Colonic mucosa (tissue), 4 donors: ENCODE data around the gene URB1. TPM values are rescaled to one million over a fixed set of nuclear protein-coding genes. Genes with fewer than 3 reads are reported as not detected.

ENCODE experiments used
- DNase-seq: peaks from one replicate; pipeline ENCODE4 v3.0.0-alpha.2; 2020
- H3K27ac ChIP-seq: fragments of 200-600 bp; one replicate; pipeline ENCODE4 v1.8.0; 2021
- H3K27me3 ChIP-seq: fragments of 200-600 bp; one replicate; pipeline ENCODE4 v1.8.0; 2021
- H3K36me3 ChIP-seq: fragments of 200-600 bp; one replicate; pipeline ENCODE4 v1.8.0; 2021
- H3K4me1 ChIP-seq: fragments of 200-600 bp; one replicate; pipeline ENCODE4 v1.8.0; 2021; ENCODE audit warnings: mild to moderate bottlenecking
- H3K4me3 ChIP-seq: fragments of 200-600 bp; one replicate; pipeline ENCODE4 v1.8.0; 2021
- H3K9ac ChIP-seq, 2 donors: one replicate each; pipeline ENCODE4 v1.7.0; 2013; ENCODE audit warnings: control low read depth in 2 of 2, low read depth in 2 of 2, low read length in 2 of 2
- H3K9me3 ChIP-seq: fragments of 200-600 bp; one replicate; pipeline ENCODE4 v1.8.0; 2021
- intact Hi-C: fragments of 100-400 bp; cut with DNase I; formaldehyde crosslinking; loops from one replicate; pipeline ENCODE4 v1.14.1; 2022
- total RNA-seq, 2 donors: library from RNA; stranded (reverse); fragmentation: NEBNext Ultra II Directional in 1 of 2; extraction: Animal tissue kit (Norgen Biotek cat#: 25700) in 1 of 2; gene quantifications; one replicate each; pipeline ENCODE4 v1.2.1, GENCODE V29; 2021
- TF ChIP-seq, protein P1 (sequence below): fragments of 200-600 bp; IDR thresholded peaks from one replicate; pipeline ENCODE4 v1.8.0; 2022; ENCODE audit warnings: antibody characterized with exemption, mild to moderate bottlenecking
- donor health status: healthy.
- donor health status: DM: no; HTN: no; CAD: no.
- donor health status: DM: no; HTN: no; CAD: no.

The URB1 gene
- total RNA-seq, 2 donors from 2014 or later = 6.1 to 16.4 TPM

DNA sequence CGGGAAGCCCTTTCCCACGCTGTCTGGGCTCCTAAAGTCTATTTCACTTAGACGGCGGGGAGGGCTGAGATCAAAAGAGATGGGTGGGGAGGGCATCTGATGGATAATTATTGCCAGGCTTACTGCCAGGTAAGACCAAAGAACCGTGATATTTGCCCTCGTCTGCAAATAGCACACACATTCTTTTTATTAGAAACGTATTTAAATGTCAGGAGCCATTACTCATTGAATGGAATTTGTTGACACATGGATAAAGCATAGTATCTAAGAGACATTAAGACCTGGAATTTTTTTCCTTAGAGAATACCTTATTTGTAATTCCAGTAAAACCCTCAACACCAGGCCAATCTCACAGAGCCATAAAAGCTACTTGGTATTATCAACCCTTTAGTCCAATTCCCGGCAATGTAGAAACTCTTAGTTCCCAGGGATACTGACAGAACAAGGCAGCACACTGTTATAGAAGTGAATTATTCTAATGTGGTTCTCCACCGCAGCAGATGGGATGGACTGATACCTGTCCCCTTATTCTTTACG is 10.6 kb downstream of the URB1 start:
- no peak for DNase-seq

GRCh38 chr21:32381571-32381970 is 11.2 kb downstream of the URB1 start:
- TF ChIP-seq, protein P1, sequence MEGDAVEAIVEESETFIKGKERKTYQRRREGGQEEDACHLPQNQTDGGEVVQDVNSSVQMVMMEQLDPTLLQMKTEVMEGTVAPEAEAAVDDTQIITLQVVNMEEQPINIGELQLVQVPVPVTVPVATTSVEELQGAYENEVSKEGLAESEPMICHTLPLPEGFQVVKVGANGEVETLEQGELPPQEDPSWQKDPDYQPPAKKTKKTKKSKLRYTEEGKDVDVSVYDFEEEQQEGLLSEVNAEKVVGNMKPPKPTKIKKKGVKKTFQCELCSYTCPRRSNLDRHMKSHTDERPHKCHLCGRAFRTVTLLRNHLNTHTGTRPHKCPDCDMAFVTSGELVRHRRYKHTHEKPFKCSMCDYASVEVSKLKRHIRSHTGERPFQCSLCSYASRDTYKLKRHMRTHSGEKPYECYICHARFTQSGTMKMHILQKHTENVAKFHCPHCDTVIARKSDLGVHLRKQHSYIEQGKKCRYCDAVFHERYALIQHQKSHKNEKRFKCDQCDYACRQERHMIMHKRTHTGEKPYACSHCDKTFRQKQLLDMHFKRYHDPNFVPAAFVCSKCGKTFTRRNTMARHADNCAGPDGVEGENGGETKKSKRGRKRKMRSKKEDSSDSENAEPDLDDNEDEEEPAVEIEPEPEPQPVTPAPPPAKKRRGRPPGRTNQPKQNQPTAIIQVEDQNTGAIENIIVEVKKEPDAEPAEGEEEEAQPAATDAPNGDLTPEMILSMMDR = no peak
- intact Hi-C loops = no loop called here
- no peaks in the 10 kb centered on the region for H3K4me1 ChIP-seq
- H3K9ac ChIP-seq = no peak overlapping the region
- no peaks in the 10 kb centered on the region for H3K27me3 ChIP-seq
- no peak for DNase-seq
- H3K4me3 ChIP-seq = no peak overlapping the region
- no peak overlapping the region for H3K27ac ChIP-seq
- H3K9me3 ChIP-seq = no peaks in the 10 kb centered on the region
- peaks cover 9% of the 10 kb centered on the region for H3K36me3 ChIP-seq

More for the DNA sequence above, 10.6 kb downstream of the URB1 start:
- H3K9ac ChIP-seq = no peak overlapping the region
- TF ChIP-seq, protein P1 = no peak
- H3K4me1 ChIP-seq = no peaks in the 10 kb centered on the region
- H3K9me3 ChIP-seq = no peaks in the 10 kb centered on the region
- no peak overlapping the region for H3K4me3 ChIP-seq
- H3K27me3 ChIP-seq = no peaks in the 10 kb centered on the region
- H3K36me3 ChIP-seq = peaks cover 9% of the 10 kb centered on the region
- H3K27ac ChIP-seq = no peak overlapping the region
- intact Hi-C loops = no loop called here

DNA sequence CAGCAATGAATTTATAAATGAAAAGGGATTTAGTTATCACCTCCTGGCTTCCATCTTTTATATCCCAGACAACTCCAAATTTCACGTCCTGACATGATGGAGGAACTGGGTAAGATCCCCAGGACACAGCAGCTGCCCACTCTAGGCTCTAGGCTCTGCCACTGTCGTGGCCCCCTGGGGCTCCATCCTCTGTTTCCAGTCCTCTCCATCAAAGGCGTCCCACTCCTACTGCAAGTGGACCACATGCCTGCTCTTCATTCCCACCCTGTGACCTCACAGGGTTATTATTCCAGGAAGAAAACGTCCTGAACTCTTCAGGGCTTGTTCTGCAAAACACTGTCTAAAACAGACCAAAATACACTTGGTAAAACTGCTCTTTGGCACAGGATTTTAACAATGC is 11.9 kb downstream of the URB1 start:
- H3K4me3 ChIP-seq = no peak overlapping the region
- H3K27me3 ChIP-seq = no peaks in the 10 kb centered on the region
- no peak overlapping the region for H3K9ac ChIP-seq
- H3K9me3 ChIP-seq = no peaks in the 10 kb centered on the region
- TF ChIP-seq, protein P1 = no peak
- H3K27ac ChIP-seq = no peak overlapping the region
- H3K4me1 ChIP-seq = no peaks in the 10 kb centered on the region
- DNase-seq = no peak
- H3K36me3 ChIP-seq = peaks cover 9% of the 10 kb centered on the region
- intact Hi-C loops = no loop called here

GRCh38 chr21:32378956-32379355 is 13.9 kb downstream of the URB1 start:
- DNase-seq = no peak
- H3K4me3 ChIP-seq = no peak overlapping the region
- intact Hi-C loops = no loop called here

GRCh38 chr21:32377991-32378390 is 14.8 kb downstream of the URB1 start:
- H3K4me3 ChIP-seq = no peak overlapping the region
- H3K27me3 ChIP-seq = no peaks in the 10 kb centered on the region
- DNase-seq = no peak
- no peak overlapping the region for H3K9ac ChIP-seq
- H3K27ac ChIP-seq = no peak overlapping the region
- H3K4me1 ChIP-seq = no peaks in the 10 kb centered on the region
- no peaks in the 10 kb centered on the region for H3K9me3 ChIP-seq
- H3K36me3 ChIP-seq = peaks cover 3% of the 10 kb centered on the region
- TF ChIP-seq, protein P1 = no peak
- intact Hi-C loops = no loop called here

More at GRCh38 chr21:32378956-32379355, 13.9 kb downstream of the URB1 start:
- TF ChIP-seq, protein P1 = no peak
- H3K36me3 ChIP-seq = peaks cover 9% of the 10 kb centered on the region
- no peak overlapping the region for H3K27ac ChIP-seq
- no peaks in the 10 kb centered on the region for H3K4me1 ChIP-seq
- H3K9ac ChIP-seq = no peak overlapping the region
- no peaks in the 10 kb centered on the region for H3K9me3 ChIP-seq
- no peaks in the 10 kb centered on the region for H3K27me3 ChIP-seq
